Activated CD8-positive, alpha-beta T cell treated with anti-CD3 and anti-CD28 coated beads for 36 hours (primary cell): ENCODE results near the gene SPATA9. TPM values are rescaled to one million over a fixed set of nuclear protein-coding genes. Genes with fewer than 3 reads are reported as not detected.

Experiments
- ATAC-seq: fragments of 200-7000 bp; cut with Tn5 transposase; one replicate; pipeline ENCODE4 v1.10.0; 2021; ENCODE audit warnings: mild to moderate bottlenecking, moderate library complexity
- CTCF ChIA-PET: fragments of 350-600 bp; sonication (Branson Sonifier 250); formaldehyde crosslinking; loops from one replicate; lab custom pipeline; 2021; ENCODE audit warnings: antibody characterized with exemption; lab: Charles Lee
- POLR2A ChIA-PET: fragments of 350-600 bp; sonication (Branson Sonifier 250); formaldehyde crosslinking; loops from one replicate; lab custom pipeline; 2021; ENCODE audit warnings: antibody characterized with exemption; lab: Charles Lee
- DNase-seq: peaks from one replicate; pipeline ENCODE4 v3.0.0-alpha.2; 2020
- H3K27ac Mint-ChIP-seq: one replicate; pipeline ENCODE4 v1.8.0; 2021; ENCODE audit warnings: mild to moderate bottlenecking, mixed read lengths
- H3K27me3 Mint-ChIP-seq: one replicate; pipeline ENCODE4 v1.8.0; 2021; ENCODE audit warnings: mixed read lengths
- H3K36me3 Mint-ChIP-seq: one replicate; pipeline ENCODE4 v1.8.0; 2021; ENCODE audit warnings: low read depth, mixed read lengths
- H3K4me1 Mint-ChIP-seq: one replicate; pipeline ENCODE4 v1.8.0; 2021; ENCODE audit warnings: low read depth, mixed read lengths
- H3K4me3 Mint-ChIP-seq: one replicate; pipeline ENCODE4 v1.8.0; 2021; ENCODE audit warnings: mild to moderate bottlenecking, moderate library complexity, mixed read lengths
- H3K9me3 Mint-ChIP-seq: one replicate; pipeline ENCODE4 v1.8.0; 2021; ENCODE audit warnings: mixed read lengths
- CTCF ChIP-seq: fragments of 200-600 bp; IDR thresholded peaks from one replicate; pipeline ENCODE4 v1.8.0; 2022; ENCODE audit warnings: antibody characterized with exemption, mild to moderate bottlenecking
- intact Hi-C: fragments of 100-400 bp; cut with micrococcal nuclease; formaldehyde crosslinking; loops from one replicate; pipeline ENCODE4 v1.10.0; 2022
- total RNA-seq, 2 experiments: library from RNA; stranded (reverse); gene quantifications; one replicate each; pipeline ENCODE4 v1.2.3, GENCODE V29; 2021

The SPATA9 gene
- total RNA-seq, 2 experiments from 2014 or later = not detected

GRCh38 chr5:95721582-95722295 is 38.9 kb upstream of the SPATA9 start:
- intact Hi-C loops = no loop called here
- Mint-ChIP-seq H3K27ac (no peak overlapping the region), H3K27me3 (peaks cover 7% of the 10 kb centered on the region), H3K4me3 (no peak overlapping the region), H3K4me1 (peaks cover 4% of the 10 kb centered on the region), H3K9me3 (no peaks in the 10 kb centered on the region), H3K36me3 (no peaks in the 10 kb centered on the region)
- ATAC-seq (no peak), DNase-seq (no peak)
- no peak for TF ChIP-seq CTCF
- CTCF ChIA-PET = no interaction called here
- POLR2A ChIA-PET = interaction anchor here (1.4 kb wide), 1 partner anchor 9 kb away, joined by 5 read pairs; the partner anchor contains the start of gene RHOBTB3

- CTCF ChIA-PET = no interaction called here
- Mint-ChIP-seq H3K27me3 (peaks cover 3% of the 10 kb centered on the region), H3K9me3 (no peaks in the 10 kb centered on the region), H3K27ac (no peak overlapping the region), H3K4me3 (no peak overlapping the region), H3K4me1 (peaks cover 13% of the 10 kb centered on the region), H3K36me3 (no peaks in the 10 kb centered on the region)
- DNase-seq (no peak), ATAC-seq (no peak)
- intact Hi-C loops = no loop called here
- POLR2A ChIA-PET = no interaction called here
- TF ChIP-seq CTCF = no peak
Observed at GRCh38 chr5:95720094-95720786, 37.4 kb upstream of the SPATA9 start.

- DNase-seq (no peak), ATAC-seq (no peak)
- CTCF ChIA-PET = interaction anchor here (1.4 to 2.3 kb wide), 2 partner anchors 54 to 62 kb away, joined by 8 read pairs; no protein-coding TSS in a partner anchor
- no peaks in the 10 kb centered on the region for H3K9me3 Mint-ChIP-seq
- peaks cover 17% of the 10 kb centered on the region for H3K4me1 Mint-ChIP-seq
- H3K27me3 Mint-ChIP-seq = peaks cover 4% of the 10 kb centered on the region
- POLR2A ChIA-PET = interaction anchor here (1.2 kb wide), 1 partner anchor 17 kb away, joined by 3 read pairs; no protein-coding TSS in a partner anchor
- TF ChIP-seq CTCF = no peak
- intact Hi-C loops = loop anchor here (5.0 kb wide), 1 partner anchor 124 kb away; no protein-coding TSS in a partner anchor
- H3K27ac Mint-ChIP-seq = no peak overlapping the region
- no peak overlapping the region for H3K4me3 Mint-ChIP-seq
- no peaks in the 10 kb centered on the region for H3K36me3 Mint-ChIP-seq
Observed at GRCh38 chr5:95718738-95719137, 35.9 kb upstream of the SPATA9 start.

GRCh38 chr5:95718203-95718602 is 35.4 kb upstream of the SPATA9 start:
- ChIA-PET CTCF (interaction anchor here (0.7 to 2.3 kb wide), 4 partner anchors 13 to 63 kb away, joined by 3 to 8 read pairs (median 6); partner anchors contain the start of gene RHOBTB3), POLR2A (interaction anchor here (1.2 kb wide), 1 partner anchor 17 kb away, joined by 3 read pairs; no protein-coding TSS in a partner anchor)
- Mint-ChIP-seq H3K4me3 (no peak overlapping the region), H3K27me3 (peaks cover 4% of the 10 kb centered on the region), H3K27ac (no peak overlapping the region), H3K9me3 (no peaks in the 10 kb centered on the region), H3K36me3 (no peaks in the 10 kb centered on the region), H3K4me1 (peaks cover 17% of the 10 kb centered on the region)
- intact Hi-C loops = loop anchor here (5.0 kb wide), 1 partner anchor 124 kb away; no protein-coding TSS in a partner anchor
- DNase-seq = peak; percentile 48
- no peak for TF ChIP-seq CTCF
- ATAC-seq = peak; percentile 77
